B cell (primary cell): ENCODE data around the gene LCN15. TPM values are rescaled to one million over a fixed set of nuclear protein-coding genes. Genes with fewer than 3 reads are reported as not detected.
"Not testable (repeated sequence)": the region's sequence is repeated elsewhere in the genome, so short reads cannot be mapped to it uniquely, and the experiment has no call there.

Source experiments
- ATAC-seq: fragments of 200-7000 bp; cut with Tn5 transposase; one replicate; pipeline ENCODE4 v1.10.0; 2021; ENCODE audit warnings: low read depth, mild to moderate bottlenecking, moderate number of reproducible peaks, moderate library complexity
- CTCF ChIA-PET: fragments of 350-600 bp; sonication (Branson Sonifier 250); formaldehyde crosslinking; loops from one replicate; lab custom pipeline; 2021; ENCODE audit warnings: antibody characterized with exemption, inconsistent platforms; lab: Charles Lee
- POLR2A ChIA-PET: fragments of 350-600 bp; sonication (Branson Sonifier 250); formaldehyde crosslinking; loops from one replicate; lab custom pipeline; 2021; ENCODE audit warnings: antibody characterized with exemption; lab: Charles Lee
- DNase-seq: peaks from one replicate; pipeline ENCODE4 v3.0.0; 2013
- H2AFZ ChIP-seq: 2 replicates; pipeline ENCODE4 v1.6.1; 2012; ENCODE audit warnings: mild to moderate bottlenecking, low read depth, low read length; ENCODE audit not compliant: insufficient read depth, poor library complexity, severe bottlenecking
- H3K27ac ChIP-seq, 2 donors: 1 replicate in 1 of 2; 2 replicates in 1 of 2; pipeline ENCODE4 v1.5.1; 2012 to 2013; ENCODE audit warnings: low read length in 2 of 2, mild to moderate bottlenecking in 2 of 2, moderate library complexity in 1 of 2
- H3K27me3 ChIP-seq, 4 experiments: fragments of 200-600 bp in 1 of 4; sonication (generic) in 1 of 4; replicated peaks in 1 of 4; 1 replicate in 2 of 4; 2 replicates in 2 of 4; pipeline versions ENCODE4 v1.6.1 to v1.7.0; 2013 to 2016; ENCODE audit warnings: low read length in 3 of 4, mild to moderate bottlenecking in 2 of 4, mixed read lengths in 1 of 4, moderate library complexity in 1 of 4; ENCODE audit not compliant: insufficient read depth in 4 of 4, control insufficient read depth in 3 of 4; ENCODE audit errors: control extremely low read depth in 1 of 4
- H3K36me3 ChIP-seq, 2 experiments: replicated peaks in 1 of 2; 1 replicate in 1 of 2; 2 replicates in 1 of 2; pipeline versions ENCODE4 v1.6.1 to v1.7.1; 2013; ENCODE audit warnings: low read length in 1 of 2; ENCODE audit not compliant: insufficient read depth in 2 of 2, control insufficient read depth in 1 of 2; ENCODE audit errors: control extremely low read depth in 1 of 2, extremely low read depth in 1 of 2
- H3K4me1 ChIP-seq, 2 donors: fragments of 200-600 bp in 1 of 2; sonication (generic) in 1 of 2; 1 replicate in 1 of 2; 2 replicates in 1 of 2; pipeline versions ENCODE4 v1.5.1 to v1.6.1; 2013 to 2017; ENCODE audit warnings: low read length in 2 of 2; ENCODE audit not compliant: control insufficient read depth in 2 of 2, insufficient read depth in 2 of 2
- H3K4me2 ChIP-seq: replicated peaks from 2 replicates; pipeline ENCODE3; 2012; ENCODE audit warnings: mild to moderate bottlenecking, low read depth, low read length; ENCODE audit not compliant: poor library complexity, severe bottlenecking
- H3K4me3 ChIP-seq, 5 experiments: fragments of 200-600 bp in 1 of 5; sonication (generic) in 1 of 5; 1 replicate in 3 of 5; 2 replicates in 2 of 5; pipeline versions ENCODE4 v1.5.1 to v1.7.0; 2011 to 2016; ENCODE audit warnings: low read length in 4 of 5, mild to moderate bottlenecking in 4 of 5, low read depth in 2 of 5, control low read depth in 1 of 5, moderate library complexity in 1 of 5; ENCODE audit not compliant: insufficient read depth in 1 of 5; ENCODE audit errors: control extremely low read depth in 1 of 5, extremely low read depth in 1 of 5
- H3K79me2 ChIP-seq: fragments of 200-600 bp; sonication (generic); one replicate; pipeline ENCODE4 v1.6.0; 2016; ENCODE audit warnings: low read length; ENCODE audit not compliant: control insufficient read depth, insufficient read depth
- H3K9ac ChIP-seq: fragments of 200-600 bp; sonication (generic); 2 replicates; pipeline ENCODE4 v1.6.1; 2017; ENCODE audit warnings: mild to moderate bottlenecking, low read length, moderate library complexity
- H3K9me3 ChIP-seq, 3 donors: one replicate each; pipeline versions ENCODE4 v1.6.1 to v1.7.1; 2013; ENCODE audit warnings: low read length in 2 of 3; ENCODE audit not compliant: control insufficient read depth in 2 of 3, insufficient read depth in 1 of 3; ENCODE audit errors: control extremely low read depth in 1 of 3
- H4K20me1 ChIP-seq: 2 replicates; pipeline ENCODE4 v1.6.0; 2012; ENCODE audit warnings: mild to moderate bottlenecking, low read length; ENCODE audit not compliant: insufficient read depth, control insufficient read depth, poor library complexity, severe bottlenecking
- H3K27ac Mint-ChIP-seq: one replicate; pipeline ENCODE4 v1.8.0; 2021; ENCODE audit warnings: mixed read lengths
- H3K27me3 Mint-ChIP-seq: one replicate; pipeline ENCODE4 v1.8.0; 2021; ENCODE audit warnings: mixed read lengths
- H3K4me1 Mint-ChIP-seq: one replicate; pipeline ENCODE4 v1.8.0; 2021; ENCODE audit warnings: mixed read lengths
- H3K4me3 Mint-ChIP-seq: one replicate; pipeline ENCODE4 v1.8.0; 2021; ENCODE audit warnings: mixed read lengths
- H3K9me3 Mint-ChIP-seq: one replicate; pipeline ENCODE4 v1.8.0; 2022; ENCODE audit warnings: mixed read lengths; ENCODE audit not compliant: insufficient read depth
- EZH2 ChIP-seq: IDR thresholded peaks from 2 replicates; pipeline ENCODE4 v1.6.1; 2012; ENCODE audit warnings: borderline replicate concordance, low read depth, mild to moderate bottlenecking, moderate library complexity, low read length; ENCODE audit not compliant: insufficient read depth, poor library complexity, severe bottlenecking
- WGBS: methylation state at CpG from one replicate; pipeline ENCODE4 v1.1.5; 2013; ENCODE audit warnings: missing lambda C conversion rate; ENCODE audit not compliant: insufficient coverage; 5-methylcytosine and 5-hydroxymethylcytosine counted together
- intact Hi-C: fragments of 100-400 bp; cut with micrococcal nuclease; formaldehyde crosslinking; loops from one replicate; pipeline ENCODE4 v1.10.0; 2022
- polyA plus RNA-seq: library from polyadenylated mRNA; depleted of rRNA; stranded (reverse); fragments of >200 nt; gene quantifications from 2 replicates; pipeline ENCODE4 v1.2.3, GENCODE V29; 2012
- total RNA-seq, 2 donors: library from RNA; stranded (reverse); fragments of 120-200 nt in 1 of 2; gene quantifications; 1 replicate in 1 of 2; 2 replicates in 1 of 2; pipeline versions ENCODE4 v1.2.3 to v1.2.4, GENCODE V29; 2013 to 2022
- TF ChIP-seq, protein P1 (sequence below): fragments of 200-600 bp; IDR thresholded peaks from one replicate; pipeline ENCODE4 v1.8.0; 2022; ENCODE audit warnings: antibody characterized with exemption, mild to moderate bottlenecking

Gene LCN15
- total and polyA plus RNA-seq, 2 donors (not counting 1 experiment from before 2014, with no cell fraction given): not detected

DNA sequence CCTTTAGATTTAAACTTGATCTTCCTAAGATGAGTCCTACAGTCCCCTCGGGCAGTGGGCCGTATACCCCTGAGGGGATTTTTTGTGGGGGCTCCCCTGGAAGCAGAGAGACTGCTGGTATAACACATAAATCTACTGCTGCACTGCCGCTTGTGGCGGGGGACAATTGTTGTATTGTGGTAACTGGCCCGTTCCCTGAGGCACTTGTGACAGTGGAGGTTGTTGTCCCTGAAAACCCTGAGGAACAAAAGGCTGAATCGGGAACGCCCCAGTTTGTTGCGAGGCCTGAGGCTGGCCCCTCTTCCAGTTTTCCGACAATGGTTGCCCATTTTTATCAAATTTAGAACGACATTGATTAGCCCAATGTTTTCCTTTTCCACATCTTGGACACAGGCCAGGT is 22.1 kb upstream of the LCN15 start:
- Histone ChIP-seq H4K20me1 (no peaks in the 10 kb centered on the region), H3K36me3 (no peaks in the 10 kb centered on the region), H2AFZ (no peak overlapping the region), H3K27ac (no peak overlapping the region), H3K4me3 (no peak overlapping the region), H3K4me2 (no peak overlapping the region), H3K9me3 (no peaks in the 10 kb centered on the region), H3K4me1 (peaks cover 8 to 14% of the 10 kb centered on the region in 2 donors), H3K27me3 (no peaks in the 10 kb centered on the region), H3K9ac (no peak overlapping the region), H3K79me2 (no peaks in the 10 kb centered on the region)
- Mint-ChIP-seq H3K4me1 (peaks cover 19% of the 10 kb centered on the region), H3K4me3 (no peak overlapping the region), H3K27ac (no peak overlapping the region), H3K9me3 (no peaks in the 10 kb centered on the region), H3K27me3 (no peaks in the 10 kb centered on the region)
- ATAC-seq (no peak), DNase-seq (no peak)
- WGBS: 85% methylated on average over 3 of the region's 10 CpGs
- TF ChIP-seq, protein P1, sequence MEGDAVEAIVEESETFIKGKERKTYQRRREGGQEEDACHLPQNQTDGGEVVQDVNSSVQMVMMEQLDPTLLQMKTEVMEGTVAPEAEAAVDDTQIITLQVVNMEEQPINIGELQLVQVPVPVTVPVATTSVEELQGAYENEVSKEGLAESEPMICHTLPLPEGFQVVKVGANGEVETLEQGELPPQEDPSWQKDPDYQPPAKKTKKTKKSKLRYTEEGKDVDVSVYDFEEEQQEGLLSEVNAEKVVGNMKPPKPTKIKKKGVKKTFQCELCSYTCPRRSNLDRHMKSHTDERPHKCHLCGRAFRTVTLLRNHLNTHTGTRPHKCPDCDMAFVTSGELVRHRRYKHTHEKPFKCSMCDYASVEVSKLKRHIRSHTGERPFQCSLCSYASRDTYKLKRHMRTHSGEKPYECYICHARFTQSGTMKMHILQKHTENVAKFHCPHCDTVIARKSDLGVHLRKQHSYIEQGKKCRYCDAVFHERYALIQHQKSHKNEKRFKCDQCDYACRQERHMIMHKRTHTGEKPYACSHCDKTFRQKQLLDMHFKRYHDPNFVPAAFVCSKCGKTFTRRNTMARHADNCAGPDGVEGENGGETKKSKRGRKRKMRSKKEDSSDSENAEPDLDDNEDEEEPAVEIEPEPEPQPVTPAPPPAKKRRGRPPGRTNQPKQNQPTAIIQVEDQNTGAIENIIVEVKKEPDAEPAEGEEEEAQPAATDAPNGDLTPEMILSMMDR: no peak
- no peak for TF ChIP-seq EZH2
- intact Hi-C loops: no loop called here
- CTCF ChIA-PET: interaction anchor here (0.8 to 10.5 kb wide), 16 partner anchors 8 to 441 kb away, joined by 3 to 106 read pairs (median 4); partner anchors contain the start of genes AJM1, FUT7, RABL6 and RNF224
- POLR2A ChIA-PET: no interaction called here

DNA sequence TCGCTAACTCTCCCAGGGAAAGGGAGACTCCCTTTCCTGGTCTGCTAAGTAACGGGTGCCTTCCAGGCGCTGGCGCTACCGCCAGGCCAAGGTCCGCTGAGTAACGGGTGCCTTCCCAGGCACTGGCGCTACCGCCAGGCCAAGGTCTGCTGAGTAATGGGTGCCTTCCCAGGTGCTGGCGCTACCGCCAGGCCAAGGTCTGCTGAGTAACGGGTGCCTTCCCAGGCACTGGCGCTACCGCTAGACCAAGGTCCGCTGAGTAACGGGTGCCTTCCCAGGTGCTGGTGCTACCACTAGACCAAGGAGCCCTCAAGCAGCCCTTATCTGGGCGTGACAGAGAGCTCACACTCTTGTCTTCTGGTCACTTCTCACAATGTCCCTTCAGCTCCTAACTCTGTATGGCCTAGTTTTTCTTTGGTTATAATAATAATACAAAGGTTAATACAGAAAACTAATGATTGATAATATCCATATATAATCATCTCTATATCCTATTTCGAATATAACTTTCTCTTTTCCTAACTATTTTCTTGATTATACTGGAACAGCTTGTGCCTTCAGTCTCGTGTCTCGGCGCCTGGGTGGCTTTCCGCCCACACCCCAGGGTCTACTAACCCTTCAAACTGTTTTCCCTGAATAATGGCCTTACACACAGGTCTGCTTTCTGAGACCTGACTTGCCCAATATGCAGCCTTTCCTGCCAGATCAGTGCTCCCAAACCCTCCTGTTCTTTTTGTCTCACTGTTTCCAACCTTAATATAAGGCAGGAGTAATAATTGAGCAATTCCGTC is 21.4 kb upstream of the LCN15 start:
- H3K4me3 Mint-ChIP-seq, H3K27me3 ChIP-seq, H4K20me1 ChIP-seq, H3K27ac ChIP-seq, H3K9ac ChIP-seq, H2AFZ ChIP-seq, H3K27me3 Mint-ChIP-seq, H3K27ac Mint-ChIP-seq, H3K9me3 ChIP-seq, H3K79me2 ChIP-seq, DNase-seq, H3K4me3 ChIP-seq, intact Hi-C loops, H3K36me3 ChIP-seq, POLR2A ChIA-PET, ATAC-seq, H3K9me3 Mint-ChIP-seq, H3K4me2 ChIP-seq: not testable (repeated sequence)
- CTCF ChIA-PET: interaction anchor here (1.2 to 10.5 kb wide), 13 partner anchors 11 to 281 kb away, joined by 3 to 106 read pairs (median 5); partner anchors contain the start of genes AJM1, FUT7 and RABL6
- WGBS: 79% methylated on average over 20 of the region's 23 CpGs
- H3K4me1 Mint-ChIP-seq: peaks cover 13% of the 10 kb centered on the region
- peaks cover 8 to 11% of the 10 kb centered on the region in 2 donors for H3K4me1 ChIP-seq
